Fibroblast of lung (primary cell): Measurements from ENCODE around the gene CACNA2D3. TPM values are rescaled to one million over a fixed set of nuclear protein-coding genes. Genes with fewer than 3 reads are reported as not detected.
A peak's percentile ranks its signal among the peaks of the same experiment; 100 is the strongest.

Experiments
- DNase-seq, 2 donors: peaks; one replicate each; pipeline versions ENCODE4 v3.0.0 to v3.0.0-alpha.2; 2010; ENCODE audit warnings: low read depth in 2 of 2
- H2AFZ ChIP-seq: 2 replicates; pipeline ENCODE4 v1.5.1; 2012; ENCODE audit warnings: low read length, control low read depth, inconsistent platforms
- H3K27ac ChIP-seq: 2 replicates; pipeline ENCODE4 v1.5.1; 2011; ENCODE audit warnings: low read length, control low read depth; ENCODE audit not compliant: insufficient read depth
- H3K27me3 ChIP-seq: 2 replicates; pipeline ENCODE4 v1.5.1; 2011; ENCODE audit warnings: mild to moderate bottlenecking, low read length; ENCODE audit not compliant: control insufficient read depth, insufficient read depth
- H3K36me3 ChIP-seq: 2 replicates; pipeline ENCODE4 v1.5.1; 2011; ENCODE audit warnings: low read length; ENCODE audit not compliant: control insufficient read depth, insufficient read depth
- H3K4me1 ChIP-seq: 2 replicates; pipeline ENCODE4 v1.5.1; 2011; ENCODE audit warnings: low read length; ENCODE audit not compliant: control insufficient read depth, insufficient read depth; ENCODE audit errors: extremely low read depth
- H3K4me2 ChIP-seq: 2 replicates; pipeline ENCODE4 v1.5.1; 2011; ENCODE audit warnings: low read length, control low read depth; ENCODE audit not compliant: insufficient read depth; ENCODE audit errors: extremely low read depth
- H3K4me3 ChIP-seq, 4 experiments: fragments of 200-600 bp in 1 of 4; sonication (generic) in 1 of 4; replicated peaks in 1 of 4; 2 replicates each; pipeline ENCODE4 v1.5.1; 2011 to 2016; ENCODE audit warnings: low read length in 4 of 4, low read depth in 3 of 4, mild to moderate bottlenecking in 3 of 4, control low read depth in 2 of 4, inconsistent platforms in 1 of 4, mixed read lengths in 1 of 4; ENCODE audit not compliant: insufficient read depth in 1 of 4; ENCODE audit errors: control extremely low read depth in 1 of 4
- H3K79me2 ChIP-seq: 2 replicates; pipeline ENCODE4 v1.5.1; 2012; ENCODE audit warnings: mild to moderate bottlenecking, low read length, inconsistent platforms; ENCODE audit not compliant: control insufficient read depth, insufficient read depth
- H3K9ac ChIP-seq: 2 replicates; pipeline ENCODE4 v1.5.1; 2011; ENCODE audit warnings: mild to moderate bottlenecking, low read length, control low read depth; ENCODE audit not compliant: insufficient read depth
- H3K9me3 ChIP-seq: 2 replicates; pipeline ENCODE4 v1.5.1; 2012; ENCODE audit warnings: low read depth, low read length; ENCODE audit not compliant: control insufficient read depth, insufficient read depth
- H4K20me1 ChIP-seq: 2 replicates; pipeline ENCODE4 v1.5.1; 2011; ENCODE audit warnings: low read length; ENCODE audit not compliant: control insufficient read depth, insufficient read depth; ENCODE audit errors: extremely low read depth
- CTCF ChIP-seq, 2 donors: IDR thresholded peaks in 1 of 2; conservative IDR thresholded peaks in 1 of 2; 1 replicate in 1 of 2; 2 replicates in 1 of 2; pipeline ENCODE4 v1.5.1; 2011 to 2012; ENCODE audit warnings: low read length in 2 of 2, control low read depth in 1 of 2, inconsistent platforms in 1 of 2, low read depth in 1 of 2, mild to moderate bottlenecking in 1 of 2
- EZH2 ChIP-seq: IDR thresholded peaks from 2 replicates; pipeline ENCODE4 v1.5.1; 2012; ENCODE audit warnings: low read length, control low read depth, mild to moderate bottlenecking; ENCODE audit errors: missing control alignments
- polyA plus RNA-seq, 2 donors: library from polyadenylated mRNA; depleted of rRNA in 1 of 2; stranded (reverse) in 1 of 2; unstranded in 1 of 2; fragments of >200 nt; gene quantifications; 2 replicates each; pipeline ENCODE4 v1.2.1, GENCODE V29; 2011 to 2012; ENCODE audit warnings: missing spikeins in 1 of 2
- total RNA-seq: library from RNA; depleted of rRNA; stranded (reverse); fragments of >200 nt; gene quantifications from 2 replicates; pipeline ENCODE4 v1.2.1, GENCODE V29; 2014

CACNA2D3 gene
- total and polyA plus RNA-seq, 2 donors (not counting 1 experiment from before 2014, with no cell fraction given) = 1.8 to 11.5 TPM

DNA sequence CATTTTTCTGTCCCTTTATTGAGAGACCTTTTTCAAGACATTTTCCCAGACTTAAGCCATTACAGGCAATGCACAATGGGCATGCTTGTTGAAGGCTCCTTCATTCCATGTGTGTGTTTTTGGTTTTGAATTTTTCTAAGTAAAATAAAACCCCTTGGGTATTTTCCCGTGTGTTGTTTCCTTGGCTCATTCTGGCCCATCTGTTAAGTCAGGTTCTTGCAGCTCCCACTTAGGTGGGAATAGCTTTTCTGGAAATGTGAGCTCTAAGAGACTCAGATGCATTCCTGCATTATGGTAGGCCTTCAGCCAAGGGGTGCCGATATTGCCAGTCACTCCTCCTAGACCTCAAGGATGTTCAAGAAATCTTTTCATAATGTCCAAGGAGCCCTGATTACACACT lies 314.9 kb downstream of the CACNA2D3 start:
- no peak for DNase-seq
- Histone ChIP-seq H3K36me3 (no peaks in the 10 kb centered on the region), H3K27ac (no peak overlapping the region), H3K9me3 (no peaks in the 10 kb centered on the region), H3K9ac (no peak overlapping the region), H3K79me2 (no peaks in the 10 kb centered on the region), H3K4me3 (no peak overlapping the region), H3K4me2 (no peak overlapping the region), H3K27me3 (no peaks in the 10 kb centered on the region), H3K4me1 (no peaks in the 10 kb centered on the region), H4K20me1 (no peaks in the 10 kb centered on the region), H2AFZ (no peak overlapping the region)
- TF ChIP-seq CTCF (conservative IDR thresholded peaks at IDR 0.05 in 1 of 2, IDR thresholded peaks at IDR 0.05 in 1 of 2; ENCODE audit: low read depth in 1 of 2, low read length in 2 of 2) (no peak), EZH2 (no peak)

DNA sequence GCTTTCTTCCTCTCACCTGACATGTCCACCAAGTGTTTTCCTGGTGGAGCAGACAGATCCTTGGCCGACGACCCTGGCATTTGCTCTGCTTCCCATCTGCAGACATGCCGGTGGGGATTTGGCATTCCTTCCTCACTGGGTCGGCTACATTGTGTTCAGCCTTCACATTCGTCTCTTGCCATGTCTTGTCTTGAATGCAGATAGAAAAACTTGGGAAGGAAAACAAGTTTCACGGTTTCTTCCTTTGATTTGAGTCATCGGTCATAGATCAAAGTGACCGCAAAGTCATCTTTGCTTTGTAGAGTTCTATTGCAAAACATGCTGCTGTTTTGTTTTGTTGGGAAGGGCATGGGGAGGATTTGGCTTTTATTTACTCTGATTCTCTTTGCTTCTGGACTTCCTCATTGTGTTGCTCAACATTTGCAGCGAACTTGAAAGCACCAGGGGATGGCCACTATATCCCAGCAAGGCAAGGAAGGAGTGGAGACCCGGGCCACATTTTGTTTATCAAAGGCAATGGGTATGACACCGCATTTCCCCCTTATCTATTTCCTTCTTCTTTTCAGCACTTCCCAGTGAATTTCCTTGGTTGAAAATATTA lies 321.3 kb downstream of the CACNA2D3 start:
- H3K27ac ChIP-seq = no peak overlapping the region
- H2AFZ ChIP-seq = no peak overlapping the region
- H3K4me1 ChIP-seq = no peaks in the 10 kb centered on the region
- H4K20me1 ChIP-seq = no peaks in the 10 kb centered on the region
- no peaks in the 10 kb centered on the region for H3K36me3 ChIP-seq
- DNase-seq = peak in 1 of 2 donors; percentile 10
- H3K79me2 ChIP-seq = no peaks in the 10 kb centered on the region
- H3K27me3 ChIP-seq = no peaks in the 10 kb centered on the region
- TF ChIP-seq EZH2 = no peak
- no peak overlapping the region for H3K4me2 ChIP-seq
- no peaks in the 10 kb centered on the region for H3K9me3 ChIP-seq
- no peak overlapping the region for H3K4me3 ChIP-seq
- no peak overlapping the region for H3K9ac ChIP-seq

DNA sequence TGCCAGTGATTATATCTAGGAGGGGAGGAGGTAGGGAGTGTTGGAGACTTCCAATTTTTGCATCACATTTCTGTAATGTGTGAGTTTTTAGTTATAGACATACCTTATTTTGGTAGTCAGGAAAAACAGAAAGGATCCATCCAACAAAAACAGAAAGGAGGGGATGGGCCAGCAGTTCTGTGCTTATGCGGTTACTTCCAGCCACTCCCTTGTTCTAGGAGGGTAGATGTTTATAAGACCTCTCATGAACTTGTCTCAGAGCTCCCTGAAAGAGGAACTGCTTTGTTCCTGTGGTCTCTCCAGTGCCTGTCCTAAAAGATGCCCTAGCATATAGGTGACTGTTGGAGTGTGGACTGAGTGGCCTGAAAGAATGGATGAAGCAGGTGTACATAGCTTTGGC lies 323.3 kb downstream of the CACNA2D3 start:
- H4K20me1 ChIP-seq = no peaks in the 10 kb centered on the region
- no peak overlapping the region for H3K4me3 ChIP-seq
- no peak for DNase-seq
- no peaks in the 10 kb centered on the region for H3K27me3 ChIP-seq
- TF ChIP-seq CTCF (conservative IDR thresholded peaks at IDR 0.05 in 1 of 2, IDR thresholded peaks at IDR 0.05 in 1 of 2; ENCODE audit: low read depth in 1 of 2, low read length in 2 of 2) = no peak
- TF ChIP-seq EZH2 = no peak
- H3K79me2 ChIP-seq = no peaks in the 10 kb centered on the region
- no peak overlapping the region for H2AFZ ChIP-seq
- H3K9me3 ChIP-seq = no peaks in the 10 kb centered on the region
- no peak overlapping the region for H3K27ac ChIP-seq
- H3K4me1 ChIP-seq = no peaks in the 10 kb centered on the region
- H3K9ac ChIP-seq = no peak overlapping the region
- no peak overlapping the region for H3K4me2 ChIP-seq
- no peaks in the 10 kb centered on the region for H3K36me3 ChIP-seq
